GM12865 (cell line): ENCODE measurements around the gene MED12L.

Experiments used
- DNase-seq: peaks from one replicate; pipeline ENCODE4 v3.0.0; 2010; ENCODE audit warnings: low read depth
- H3K4me3 ChIP-seq: 2 replicates; pipeline ENCODE4 v1.5.1; 2011; ENCODE audit warnings: mild to moderate bottlenecking, low read depth, low read length, control low read depth
- CTCF ChIP-seq: IDR thresholded peaks from 2 replicates; pipeline ENCODE4 v1.5.1; 2011; ENCODE audit warnings: low read length, control low read depth, low read depth, inconsistent platforms; ENCODE audit not compliant: insufficient read depth; ENCODE audit errors: missing control alignments

The MED12L gene

GRCh38 chr3:151347432-151347831, 262.0 kb downstream of the MED12L start:
- no peak for TF ChIP-seq CTCF
- peak; percentile 5 for DNase-seq
- no peak overlapping the region for H3K4me3 ChIP-seq

GRCh38 chr3:151350656-151351055, 265.2 kb downstream of the MED12L start:
- no peak for TF ChIP-seq CTCF
- DNase-seq: no peak
- no peak overlapping the region for H3K4me3 ChIP-seq

GRCh38 chr3:151351219-151351618, 265.8 kb downstream of the MED12L start:
- TF ChIP-seq CTCF: no peak
- no peak overlapping the region for H3K4me3 ChIP-seq
- peak; percentile 30 for DNase-seq

- no peak for DNase-seq
- no peak for TF ChIP-seq CTCF
- no peak overlapping the region for H3K4me3 ChIP-seq
These were observed 266.2 kb downstream of the MED12L start for GRCh38 chr3:151351648-151352047.

GRCh38 chr3:151356794-151357462, 271.5 kb downstream of the MED12L start:
- no peak overlapping the region for H3K4me3 ChIP-seq
- DNase-seq: no peak
- no peak for TF ChIP-seq CTCF

GRCh38 chr3:151357463-151357850, 272.0 kb downstream of the MED12L start:
- no peak for DNase-seq
- no peak for TF ChIP-seq CTCF
- H3K4me3 ChIP-seq: no peak overlapping the region

GRCh38 chr3:151362751-151363174, 277.3 kb downstream of the MED12L start:
- no peak for DNase-seq
- TF ChIP-seq CTCF: no peak
- H3K4me3 ChIP-seq: no peak overlapping the region
